Endothelial cell of umbilical vein (primary cell): ENCODE measurements around the gene ALDH2.

Source experiments
- CTCF ChIP-seq, 2 donors: IDR thresholded peaks; 1 replicate in 1 of 2; 2 replicates in 1 of 2; pipeline ENCODE4 v1.5.1; 2011; ENCODE audit warnings: low read length in 2 of 2, mild to moderate bottlenecking in 2 of 2, moderate library complexity in 2 of 2, control low read depth in 1 of 2, inconsistent platforms in 1 of 2, low read depth in 1 of 2; ENCODE audit not compliant: insufficient read depth in 1 of 2; ENCODE audit errors: extremely low read depth in 1 of 2
- EZH2 ChIP-seq: IDR thresholded peaks from 2 replicates; pipeline ENCODE4 v1.6.1; 2012; ENCODE audit warnings: borderline replicate concordance, low read depth, mild to moderate bottlenecking, moderate library complexity, low read length, inconsistent platforms; ENCODE audit not compliant: severe bottlenecking
- GATA2 ChIP-seq: IDR thresholded peaks from 2 replicates; pipeline ENCODE4 v1.7.0; 2011; ENCODE audit warnings: low read depth, mild to moderate bottlenecking, moderate library complexity, mixed read lengths, low read length; ENCODE audit not compliant: insufficient read length, insufficient read depth
- MAX ChIP-seq: IDR thresholded peaks from 2 replicates; pipeline ENCODE4 v1.6.1; 2011; ENCODE audit not compliant: insufficient read depth, insufficient read length
- POLR2A ChIP-seq: IDR thresholded peaks from 2 replicates; pipeline ENCODE4 v1.6.1; 2012; ENCODE audit warnings: low read depth, mild to moderate bottlenecking, control low read depth, low read length
- POLR2AphosphoS5 ChIP-seq: IDR thresholded peaks from 2 replicates; pipeline ENCODE4 v1.6.1; 2012; ENCODE audit warnings: low read depth, mild to moderate bottlenecking, control low read depth, low read length, moderate library complexity; ENCODE audit not compliant: insufficient read depth

- no peak for TF ChIP-seq CTCF (IDR thresholded peaks at IDR 0.05; ENCODE audit: extremely low read depth in 1 of 2, insufficient read depth in 1 of 2, low read depth in 1 of 2, low read length in 2 of 2)
- TF ChIP-seq POLR2A, result no peak
- no peak for TF ChIP-seq POLR2AphosphoS5
- TF ChIP-seq EZH2, result no peak
- TF ChIP-seq GATA2, result no peak
- no peak for TF ChIP-seq MAX
These were observed 36.3 kb upstream of the ALDH2 start for GRCh38 chr12:111730420-111730819.
